Fibroblast of lung (primary cell): ENCODE measurements around the gene ABCC8.

Source experiments
- CTCF ChIP-seq, 2 donors: IDR thresholded peaks in 1 of 2; conservative IDR thresholded peaks in 1 of 2; 1 replicate in 1 of 2; 2 replicates in 1 of 2; pipeline ENCODE4 v1.5.1; 2011 to 2012; ENCODE audit warnings: low read length in 2 of 2, control low read depth in 1 of 2, inconsistent platforms in 1 of 2, low read depth in 1 of 2, mild to moderate bottlenecking in 1 of 2
- EZH2 ChIP-seq: IDR thresholded peaks from 2 replicates; pipeline ENCODE4 v1.5.1; 2012; ENCODE audit warnings: low read length, control low read depth, mild to moderate bottlenecking; ENCODE audit errors: missing control alignments

DNA sequence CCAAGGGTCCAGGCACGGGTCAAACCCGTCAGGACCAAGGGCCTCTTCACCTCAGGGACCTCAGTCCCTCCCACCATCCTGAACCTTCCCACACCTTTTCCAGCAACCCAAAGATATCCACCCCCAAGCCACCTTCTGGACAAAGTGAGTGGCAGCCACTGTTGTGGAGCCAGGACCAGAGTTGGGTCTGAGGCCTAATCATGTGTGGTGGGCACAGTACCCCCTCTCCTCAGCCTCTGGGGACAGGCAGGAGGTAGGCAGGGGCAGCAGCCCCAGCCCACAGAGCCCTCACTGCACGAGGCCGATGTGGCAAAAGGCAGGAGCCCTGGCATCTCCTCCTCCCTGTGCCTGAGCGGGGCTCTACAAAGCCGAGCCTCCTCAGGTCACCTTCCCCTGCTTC, 90.7 kb downstream of the ABCC8 start:
- TF ChIP-seq CTCF (conservative IDR thresholded peaks at IDR 0.05 in 1 of 2, IDR thresholded peaks at IDR 0.05 in 1 of 2; ENCODE audit: low read depth in 1 of 2, low read length in 2 of 2) = no peak
- no peak for TF ChIP-seq EZH2
